GM19324 (cell line): ENCODE results near the gene PITPNC1.
"Not testable (repeated sequence)": the region's sequence is repeated elsewhere in the genome, so short reads cannot be mapped to it uniquely, and the experiment has no call there.

Experiments used
- ATAC-seq: cut with Tn5 transposase; IDR thresholded peaks from one replicate; pipeline ENCODE4 v1.9.1; 2021; ENCODE audit warnings: mild to moderate bottlenecking, moderate library complexity; ENCODE audit not compliant: unreplicated experiment, low FRiP score

The PITPNC1 gene

GRCh38 chr17:67376737-67377487, at the start of gene PITPNC1:
Gene PITPNC1 (plus strand): TSS chr17:67377281.
- ATAC-seq, result peak; percentile 71

GRCh38 chr17:67328026-67328425, 49.1 kb upstream of the PITPNC1 start:
- no peak for ATAC-seq

GRCh38 chr17:67331381-67332161, 45.5 kb upstream of the PITPNC1 start:
- not testable (repeated sequence) for ATAC-seq

GRCh38 chr17:67332162-67332508, 44.9 kb upstream of the PITPNC1 start:
- not testable (repeated sequence) for ATAC-seq

GRCh38 chr17:67335245-67335835, 41.7 kb upstream of the PITPNC1 start:
- ATAC-seq, result no peak

DNA sequence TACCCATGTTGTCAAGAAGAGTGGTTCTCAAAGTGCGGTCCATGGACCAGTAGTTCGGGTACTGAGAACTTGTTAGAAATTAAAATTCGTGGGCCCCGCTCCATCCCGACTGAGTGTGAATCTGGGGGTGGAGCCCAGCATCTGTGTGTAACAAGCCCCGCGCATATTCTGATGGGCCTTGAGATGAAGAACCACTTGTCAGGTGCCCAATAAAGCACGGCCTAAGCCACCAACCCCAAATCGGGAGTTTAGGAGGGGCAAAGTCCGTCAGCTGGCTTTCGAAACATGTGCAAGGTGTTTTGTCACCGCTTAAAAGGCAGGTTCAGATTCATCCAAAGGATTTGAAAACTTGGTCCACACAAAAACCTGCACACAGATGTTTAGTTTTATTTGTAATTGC, 40.2 kb upstream of the PITPNC1 start:
- no peak for ATAC-seq

GRCh38 chr17:67338353-67338752, 38.7 kb upstream of the PITPNC1 start:
- not testable (repeated sequence) for ATAC-seq

DNA sequence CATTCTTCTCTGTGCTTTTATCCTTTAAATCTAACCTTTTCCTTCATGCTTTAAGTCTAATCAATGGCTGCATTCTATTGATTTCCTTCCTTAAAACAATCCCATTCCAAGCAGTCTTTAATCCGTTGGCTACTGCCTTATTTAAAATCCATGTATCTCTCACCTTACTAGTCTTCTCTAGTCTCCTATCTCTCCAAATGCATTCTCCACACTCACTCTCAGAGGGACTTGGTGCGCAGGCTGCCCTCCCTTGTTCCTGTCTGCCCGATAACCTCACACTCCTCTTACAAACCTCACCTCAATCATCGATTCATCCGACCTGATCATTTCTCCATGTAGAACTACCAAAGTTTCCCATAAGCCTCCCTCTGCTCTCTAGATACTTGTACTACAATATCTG, 33.8 kb upstream of the PITPNC1 start:
- ATAC-seq, result no peak

DNA sequence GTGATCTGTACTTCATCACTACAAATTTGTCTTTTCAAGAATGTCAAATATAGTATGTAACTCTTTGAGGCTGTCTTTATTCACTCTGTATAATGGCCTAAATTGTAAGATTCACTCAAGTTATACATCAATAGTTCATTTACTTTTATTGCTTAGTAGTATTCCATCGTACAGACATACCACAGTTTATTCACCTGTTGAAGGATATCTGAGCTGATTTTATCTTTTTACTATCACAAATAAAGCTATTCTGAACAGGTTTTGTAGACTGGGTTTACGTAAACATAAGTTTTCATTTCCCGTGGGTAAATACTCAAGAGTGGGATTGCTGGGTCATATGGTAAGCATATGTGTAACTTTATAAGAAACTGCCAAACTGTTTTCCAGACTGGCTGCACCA, 29.3 kb upstream of the PITPNC1 start:
- ATAC-seq, result no peak

DNA sequence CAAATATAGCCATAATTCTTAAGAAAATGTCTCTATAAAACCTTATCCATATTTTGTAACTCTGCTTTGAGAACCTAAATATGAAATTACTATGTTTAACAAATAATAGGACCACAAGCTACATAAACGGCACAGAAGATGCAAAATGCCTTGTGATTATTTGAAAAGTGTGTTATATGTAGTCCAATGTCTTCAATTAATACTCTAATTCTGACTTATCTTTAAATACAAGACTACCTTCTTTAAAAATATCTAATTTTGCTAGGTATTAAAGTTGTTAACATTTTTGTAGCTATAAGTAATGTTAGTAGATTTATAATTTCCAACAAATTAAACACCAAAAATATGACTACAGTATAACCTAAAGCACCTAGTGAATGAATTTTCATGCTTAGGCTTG, 27.7 kb upstream of the PITPNC1 start:
- ATAC-seq, result no peak

DNA sequence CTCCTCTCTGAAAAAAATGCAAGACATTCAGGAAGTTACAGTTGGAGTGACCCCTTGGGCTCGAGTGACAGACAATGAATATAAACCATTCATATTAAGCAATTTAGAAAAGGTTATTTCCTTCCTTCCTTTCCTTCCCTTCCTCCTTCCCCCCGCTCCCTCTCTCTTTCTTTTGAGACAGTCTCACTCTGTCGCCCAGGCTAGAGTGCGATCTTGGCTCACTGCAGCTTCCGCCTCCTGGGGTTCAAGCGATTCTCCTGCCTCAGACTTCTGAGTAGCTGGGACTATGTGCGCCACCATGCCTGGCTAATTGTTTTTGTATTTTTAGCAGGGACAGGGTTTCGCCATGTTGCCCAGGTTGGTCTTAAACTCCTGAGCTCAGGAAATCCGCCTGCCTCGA, 23.9 kb upstream of the PITPNC1 start:
- ATAC-seq, result no peak

- ATAC-seq, result no peak
Observed at GRCh38 chr17:67353929-67354574, 23.0 kb upstream of the PITPNC1 start.

DNA sequence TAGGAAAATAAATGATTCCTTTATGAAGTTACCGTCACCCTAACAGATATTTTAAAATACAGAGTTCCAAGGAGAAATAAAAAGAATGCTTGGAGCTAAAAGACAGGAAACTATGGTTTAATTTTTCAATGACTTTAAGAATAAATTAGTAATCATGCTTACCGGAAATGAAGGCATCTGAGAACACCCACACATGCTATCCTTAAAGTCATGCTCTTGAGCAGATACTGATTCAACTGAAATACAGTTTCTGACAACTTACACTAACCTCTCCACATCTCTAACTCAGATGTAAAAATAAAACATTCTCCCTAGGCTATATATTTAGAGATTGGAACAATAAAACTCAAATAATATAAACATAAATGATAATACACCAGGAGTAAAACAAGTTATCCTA, 18.5 kb upstream of the PITPNC1 start:
- no peak for ATAC-seq

GRCh38 chr17:67359960-67360791, 16.9 kb upstream of the PITPNC1 start:
- ATAC-seq, result no peak

DNA sequence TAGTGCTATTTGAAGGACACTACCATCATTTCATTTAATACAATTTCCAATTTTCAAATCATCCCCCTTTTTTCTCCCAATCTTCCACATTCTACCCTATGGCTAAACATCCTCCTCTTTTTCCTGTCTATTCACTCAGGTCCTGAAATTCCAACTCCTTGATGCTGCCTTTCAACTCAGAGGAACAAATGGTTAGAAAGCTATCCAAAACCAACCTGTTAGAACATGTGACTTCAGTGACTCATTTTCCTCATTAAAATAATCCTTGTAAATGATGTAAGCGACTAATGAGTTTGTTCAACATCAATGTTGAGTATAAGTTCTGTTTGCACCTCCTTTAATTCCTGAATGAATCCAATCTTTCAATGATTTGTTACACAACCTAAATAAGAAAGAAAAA, 16.2 kb upstream of the PITPNC1 start:
- no peak for ATAC-seq

GRCh38 chr17:67362173-67362572, 14.9 kb upstream of the PITPNC1 start:
- no peak for ATAC-seq

GRCh38 chr17:67364847-67365737, 12.0 kb upstream of the PITPNC1 start:
- ATAC-seq, result no peak

DNA sequence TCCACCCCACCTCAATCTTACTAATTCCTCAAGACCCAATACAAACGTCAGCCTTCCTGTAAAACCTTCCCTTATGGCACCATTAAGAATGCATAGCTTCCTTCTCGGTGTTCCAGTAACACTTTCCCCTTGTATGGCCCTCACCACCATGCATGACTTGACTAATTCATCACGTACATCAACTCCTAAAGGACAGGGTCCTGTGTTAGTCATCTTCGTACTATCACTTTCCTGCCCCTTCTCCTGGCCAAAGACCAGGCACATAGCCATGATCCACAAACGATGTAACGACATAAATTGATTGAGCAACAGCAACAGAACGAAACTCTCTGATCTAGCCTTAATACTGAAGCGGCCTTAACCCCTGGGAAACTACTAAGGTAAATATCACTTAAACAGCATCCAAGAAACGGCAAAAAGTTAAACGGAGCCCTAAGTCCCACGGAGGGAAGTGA, 11.3 kb upstream of the PITPNC1 start:
- no peak for ATAC-seq
